Right atrium auricular region (tissue), 2 donors: ENCODE measurements around the gene DEK. TPM values are rescaled to one million over a fixed set of nuclear protein-coding genes. Genes with fewer than 3 reads are reported as not detected.
"Not testable (repeated sequence)": the region's sequence is repeated elsewhere in the genome, so short reads cannot be mapped to it uniquely, and the experiment has no call there.

Experiments used
- DNase-seq: peaks from one replicate; pipeline ENCODE4 v3.0.0-alpha.2; 2019; ENCODE audit warnings: low spot score
- H3K27ac ChIP-seq, 2 donors: fragments of 200-600 bp; sonication (generic); 1 replicate in 1 of 2; 2 replicates in 1 of 2; pipeline ENCODE4 v1.5.1; 2016 to 2019
- H3K27me3 ChIP-seq, 2 donors: fragments of 200-600 bp; sonication (generic); one replicate each; pipeline versions ENCODE4 v1.5.1 to v1.6.0; 2017 to 2019
- H3K36me3 ChIP-seq: fragments of 200-600 bp; sonication (generic); one replicate; pipeline ENCODE4 v1.5.1; 2016
- H3K4me1 ChIP-seq, 2 donors: fragments of 200-600 bp; sonication (generic); one replicate each; pipeline versions ENCODE4 v1.5.1 to v1.6.0; 2017 to 2019
- H3K4me3 ChIP-seq, 2 donors: fragments of 200-600 bp; sonication (generic); 1 replicate in 1 of 2; 2 replicates in 1 of 2; pipeline ENCODE4 v1.5.1; 2017 to 2019; ENCODE audit warnings: mild to moderate bottlenecking in 1 of 2, moderate library complexity in 1 of 2
- H3K9me3 ChIP-seq, 2 donors: fragments of 200-600 bp; sonication (generic); one replicate each; pipeline ENCODE4 v1.5.1; 2019
- CTCF ChIP-seq, 2 donors: fragments of 200-600 bp; sonication (generic); IDR thresholded peaks; one replicate each; pipeline ENCODE4 v1.5.1; 2019; ENCODE audit warnings: antibody characterized with exemption in 2 of 2
- total RNA-seq, 2 donors: library from RNA; depleted of rRNA; stranded (reverse); fragments of >200 nt; gene quantifications; one replicate each; pipeline ENCODE4 v1.1.0, GENCODE V29; 2016

Gene DEK
- total RNA-seq, 2 donors from 2014 or later: 94.7 to 109 TPM

- not testable (repeated sequence) for H3K27ac ChIP-seq, H3K4me3 ChIP-seq, H3K27me3 ChIP-seq, H3K4me1 ChIP-seq, DNase-seq
- Histone ChIP-seq H3K9me3 (peaks cover 0 to 19% of the 10 kb centered on the region in 2 donors), H3K36me3 (peaks cover 63% of the 10 kb centered on the region)
Observed at GRCh38 chr6:18226451-18227105, 37.8 kb downstream of the DEK start.

- H3K4me3 ChIP-seq: no peak overlapping the region
- DNase-seq: no peak
- peaks cover 0 to 3% of the 10 kb centered on the region in 2 donors for H3K4me1 ChIP-seq
- H3K27ac ChIP-seq: no peak overlapping the region
- H3K27me3 ChIP-seq: no peaks in the 10 kb centered on the region
- no peaks in the 10 kb centered on the region for H3K9me3 ChIP-seq
- TF ChIP-seq CTCF (IDR thresholded peaks at IDR 0.05): no peak
- H3K36me3 ChIP-seq: peaks cover 37% of the 10 kb centered on the region
Observed at GRCh38 chr6:18221288-18221615, 43.1 kb downstream of the DEK start.

GRCh38 chr6:18219591-18219990 lies 44.7 kb downstream of the DEK start:
- Histone ChIP-seq H3K9me3 (no peaks in the 10 kb centered on the region), H3K4me3 (no peak overlapping the region), H3K27ac (no peak overlapping the region), H3K36me3 (peaks cover 31% of the 10 kb centered on the region), H3K4me1 (peaks cover 0 to 14% of the 10 kb centered on the region in 2 donors), H3K27me3 (no peaks in the 10 kb centered on the region)
- no peak for TF ChIP-seq CTCF (IDR thresholded peaks at IDR 0.05)
- no peak for DNase-seq

GRCh38 chr6:18218233-18218632 lies 46.1 kb downstream of the DEK start:
- peaks cover 0 to 15% of the 10 kb centered on the region in 2 donors for H3K4me1 ChIP-seq
- no peak overlapping the region for H3K27ac ChIP-seq
- no peak for TF ChIP-seq CTCF (IDR thresholded peaks at IDR 0.05)
- no peaks in the 10 kb centered on the region for H3K9me3 ChIP-seq
- no peak overlapping the region for H3K4me3 ChIP-seq
- H3K36me3 ChIP-seq: peaks cover 29% of the 10 kb centered on the region
- H3K27me3 ChIP-seq: no peaks in the 10 kb centered on the region
- DNase-seq: no peak

- Histone ChIP-seq H3K4me1 (peaks cover 0 to 15% of the 10 kb centered on the region in 2 donors), H3K4me3 (no peak overlapping the region), H3K9me3 (no peaks in the 10 kb centered on the region), H3K27me3 (no peaks in the 10 kb centered on the region), H3K36me3 (peaks cover 22% of the 10 kb centered on the region), H3K27ac (no peak overlapping the region)
- DNase-seq: no peak
- TF ChIP-seq CTCF (IDR thresholded peaks at IDR 0.05): no peak
Observed at GRCh38 chr6:18216411-18216810, 47.9 kb downstream of the DEK start.

GRCh38 chr6:18215436-18215835 lies 48.9 kb downstream of the DEK start:
- Histone ChIP-seq H3K27me3 (no peaks in the 10 kb centered on the region), H3K27ac (no peak overlapping the region), H3K36me3 (peaks cover 22% of the 10 kb centered on the region), H3K4me3 (no peak overlapping the region), H3K9me3 (no peaks in the 10 kb centered on the region), H3K4me1 (peaks cover 0 to 15% of the 10 kb centered on the region in 2 donors)
- DNase-seq: no peak
- TF ChIP-seq CTCF (IDR thresholded peaks at IDR 0.05): no peak
